Activated CD4-positive, alpha-beta T cell treated with anti-CD3 and anti-CD28 coated beads, Interleukin-2, amount 10 ng/mL, durations not matched to agents 7 days and 5 days (primary cell): ENCODE data around the gene MARCHF10. TPM values are rescaled to one million over a fixed set of nuclear protein-coding genes. Genes with fewer than 3 reads are reported as not detected.
"Not testable (repeated sequence)": the region's sequence is repeated elsewhere in the genome, so short reads cannot be mapped to it uniquely, and the experiment has no call there.

Experiments
- CTCF ChIA-PET: fragments of 350-600 bp; sonication (Branson Sonifier 250); formaldehyde crosslinking; loops from one replicate; lab custom pipeline; 2021; ENCODE audit warnings: antibody characterized with exemption; lab: Charles Lee
- POLR2A ChIA-PET: fragments of 350-600 bp; sonication (Branson Sonifier 250); formaldehyde crosslinking; loops from one replicate; lab custom pipeline; 2021; ENCODE audit warnings: antibody characterized with exemption; lab: Charles Lee
- DNase-seq: peaks from one replicate; pipeline ENCODE4 v3.0.0-alpha.2; 2020
- H3K27ac Mint-ChIP-seq: one replicate; pipeline ENCODE4 v1.8.0; 2021; ENCODE audit warnings: mild to moderate bottlenecking, moderate library complexity, mixed read lengths
- H3K27me3 Mint-ChIP-seq: one replicate; pipeline ENCODE4 v1.8.0; 2021; ENCODE audit warnings: mixed read lengths
- H3K36me3 Mint-ChIP-seq: one replicate; pipeline ENCODE4 v1.8.0; 2021; ENCODE audit warnings: low read depth, mixed read lengths
- H3K4me1 Mint-ChIP-seq: one replicate; pipeline ENCODE4 v1.8.0; 2021; ENCODE audit warnings: mixed read lengths
- H3K4me3 Mint-ChIP-seq: one replicate; pipeline ENCODE4 v1.8.0; 2021; ENCODE audit warnings: mild to moderate bottlenecking, moderate library complexity, mixed read lengths
- H3K9me3 Mint-ChIP-seq: one replicate; pipeline ENCODE4 v1.8.0; 2021; ENCODE audit warnings: mixed read lengths
- total RNA-seq, 2 experiments: library from RNA; stranded (reverse); gene quantifications; one replicate each; pipeline ENCODE4 v1.2.3, GENCODE V29; 2021

The MARCHF10 gene
- total RNA-seq, 2 experiments from 2014 or later = not detected

DNA sequence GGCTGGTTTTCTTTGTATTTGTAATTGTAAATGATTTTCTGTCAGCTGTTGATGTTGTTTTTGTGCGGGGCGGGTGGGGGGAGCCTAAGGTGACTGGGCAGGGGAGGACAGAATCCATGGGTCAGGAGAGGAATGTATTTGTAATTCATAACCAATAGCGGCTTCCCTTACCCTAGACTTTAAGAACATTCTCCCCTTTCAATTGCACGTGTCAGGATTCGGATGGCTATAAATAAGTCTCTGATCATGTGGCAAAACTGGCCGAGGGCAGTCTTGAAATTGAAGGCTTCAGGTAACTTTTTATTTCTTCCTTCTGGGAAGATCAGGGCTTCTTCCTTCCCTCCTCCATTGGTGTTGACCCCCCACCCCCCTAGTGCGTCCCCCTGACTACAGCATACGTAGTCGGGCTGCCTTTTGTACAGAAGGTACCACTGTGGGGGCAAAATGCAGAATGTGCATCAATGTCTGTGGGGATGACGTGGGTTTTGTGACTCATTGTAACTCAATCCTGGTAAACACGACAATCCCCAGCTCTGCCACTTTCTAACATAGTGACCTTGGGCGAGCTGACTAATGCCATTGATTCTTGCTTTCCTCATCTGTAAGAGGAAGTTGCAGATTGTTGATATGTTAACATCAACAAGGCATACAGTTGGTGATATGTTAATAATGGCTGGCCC is 16.2 kb downstream of the MARCHF10 start:
- Mint-ChIP-seq H3K4me1 (peaks cover 7% of the 10 kb centered on the region), H3K9me3 (peaks cover 5% of the 10 kb centered on the region), H3K36me3 (peaks cover 5% of the 10 kb centered on the region), H3K27ac (no peak overlapping the region), H3K4me3 (no peak overlapping the region), H3K27me3 (peaks cover 16% of the 10 kb centered on the region)
- no peak for DNase-seq
- ChIA-PET CTCF (no interaction called here), POLR2A (no interaction called here)

DNA sequence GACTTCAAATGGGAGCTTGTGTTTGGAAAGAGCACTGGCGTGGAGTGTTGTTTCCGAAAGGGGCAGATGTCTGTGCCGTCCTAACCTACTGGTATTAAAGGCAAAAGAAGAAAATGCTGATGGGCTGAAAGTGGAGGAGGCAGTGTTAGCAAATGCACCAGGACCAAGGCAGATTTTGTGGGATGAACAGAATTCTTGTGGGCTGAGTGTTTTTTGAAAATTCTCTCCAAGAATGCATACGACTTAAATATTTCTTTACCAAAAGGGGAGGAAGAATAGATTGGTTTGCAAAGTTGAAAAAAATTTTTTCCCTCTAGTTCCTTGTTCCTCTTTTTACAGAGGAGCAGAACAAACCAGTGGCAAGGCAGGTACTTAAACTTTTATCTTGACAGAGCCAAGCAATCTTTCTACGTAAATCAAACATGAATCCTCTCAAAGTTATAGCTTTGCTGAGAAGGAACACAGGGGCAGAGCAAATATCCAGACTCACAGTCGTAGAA is 16.8 kb downstream of the MARCHF10 start:
- Mint-ChIP-seq H3K9me3 (peaks cover 5% of the 10 kb centered on the region), H3K27ac (no peak overlapping the region), H3K27me3 (peaks cover 18% of the 10 kb centered on the region), H3K36me3 (peaks cover 5% of the 10 kb centered on the region), H3K4me3 (no peak overlapping the region), H3K4me1 (peaks cover 7% of the 10 kb centered on the region)
- POLR2A ChIA-PET = no interaction called here
- DNase-seq = no peak
- CTCF ChIA-PET = no interaction called here

DNA sequence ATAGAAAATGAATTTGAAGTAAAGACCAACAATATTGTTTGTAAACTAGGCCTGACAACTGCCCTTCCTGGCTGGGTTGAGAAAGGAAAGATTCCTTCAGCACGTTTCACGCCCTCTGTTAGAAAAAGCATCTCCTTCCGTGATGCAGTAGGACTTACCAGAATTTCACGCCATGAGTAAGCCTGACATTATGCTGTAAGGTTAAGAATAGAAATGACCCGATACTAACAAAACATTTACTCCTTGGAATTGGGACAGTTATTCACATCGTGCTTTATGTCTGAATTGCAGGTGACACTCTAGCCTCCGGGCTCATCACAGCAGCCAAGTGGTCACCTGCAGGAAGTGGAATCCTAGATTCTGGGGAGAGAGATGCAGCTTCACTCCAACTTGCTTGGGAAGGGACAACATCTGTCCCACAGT is 17.5 kb downstream of the MARCHF10 start:
- Mint-ChIP-seq H3K27me3 (peaks cover 16% of the 10 kb centered on the region), H3K27ac (no peak overlapping the region), H3K4me1 (peaks cover 7% of the 10 kb centered on the region), H3K36me3 (peaks cover 5% of the 10 kb centered on the region), H3K9me3 (peaks cover 5% of the 10 kb centered on the region), H3K4me3 (no peak overlapping the region)
- no peak for DNase-seq
- CTCF ChIA-PET = no interaction called here
- POLR2A ChIA-PET = no interaction called here

DNA sequence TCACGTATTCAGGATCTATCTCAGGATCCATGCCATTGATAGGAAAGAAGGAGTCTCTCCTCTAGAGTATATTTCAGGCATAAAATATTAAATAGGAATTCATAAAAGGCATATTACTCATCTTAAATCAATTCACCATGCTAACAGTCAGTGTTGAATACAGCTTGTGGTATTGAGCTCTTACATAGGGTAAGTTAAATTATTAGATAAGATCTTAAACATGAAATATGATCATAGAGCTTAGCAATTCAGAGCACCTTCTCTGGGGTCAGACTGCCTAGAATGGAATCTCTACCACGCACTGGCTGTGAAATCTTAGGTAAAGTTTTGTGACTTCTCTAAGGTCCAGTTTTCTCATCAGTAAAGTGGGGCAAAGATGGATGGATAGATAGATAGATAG is 20.7 kb downstream of the MARCHF10 start:
- POLR2A ChIA-PET = no interaction called here
- H3K27me3 Mint-ChIP-seq = peaks cover 22% of the 10 kb centered on the region

DNA sequence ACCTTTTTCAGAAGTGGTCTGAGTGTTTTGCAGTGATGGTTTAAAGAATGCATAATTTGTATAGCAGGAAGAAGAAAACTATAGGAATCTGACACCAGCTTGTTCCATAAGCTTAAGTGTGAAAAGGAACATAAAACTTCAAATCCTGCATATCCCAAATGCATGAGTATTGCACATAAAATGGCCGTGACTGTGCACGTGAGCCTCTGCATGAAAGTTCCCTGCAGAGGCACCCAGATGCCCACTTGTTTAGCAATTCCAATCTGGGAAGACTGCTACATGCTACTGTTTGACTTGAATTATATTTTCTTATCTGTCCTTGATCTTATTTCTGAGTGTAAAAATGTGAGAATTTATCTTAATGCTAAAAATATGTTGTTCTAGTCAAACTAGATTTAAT is 21.5 kb downstream of the MARCHF10 start:
- ChIA-PET POLR2A (interaction anchor here (0.6 kb wide), 1 partner anchor 414 kb away, joined by 3 read pairs; no protein-coding TSS in a partner anchor), CTCF (interaction anchor here (0.5 kb wide), 1 partner anchor 1075 kb away, joined by 3 read pairs; no protein-coding TSS in a partner anchor)
- Mint-ChIP-seq H3K36me3 (no peaks in the 10 kb centered on the region), H3K4me3 (no peak overlapping the region), H3K9me3 (no peaks in the 10 kb centered on the region), H3K27me3 (peaks cover 22% of the 10 kb centered on the region), H3K27ac (no peak overlapping the region), H3K4me1 (no peaks in the 10 kb centered on the region)
- no peak for DNase-seq

More for the DNA sequence above, 20.7 kb downstream of the MARCHF10 start:
- no peak overlapping the region for H3K27ac Mint-ChIP-seq
- H3K9me3 Mint-ChIP-seq = no peaks in the 10 kb centered on the region
- no peaks in the 10 kb centered on the region for H3K4me1 Mint-ChIP-seq
- no peak for DNase-seq
- no peak overlapping the region for H3K4me3 Mint-ChIP-seq
- no peaks in the 10 kb centered on the region for H3K36me3 Mint-ChIP-seq
- CTCF ChIA-PET = interaction anchor here (0.5 kb wide), 1 partner anchor 1075 kb away, joined by 3 read pairs; no protein-coding TSS in a partner anchor

DNA sequence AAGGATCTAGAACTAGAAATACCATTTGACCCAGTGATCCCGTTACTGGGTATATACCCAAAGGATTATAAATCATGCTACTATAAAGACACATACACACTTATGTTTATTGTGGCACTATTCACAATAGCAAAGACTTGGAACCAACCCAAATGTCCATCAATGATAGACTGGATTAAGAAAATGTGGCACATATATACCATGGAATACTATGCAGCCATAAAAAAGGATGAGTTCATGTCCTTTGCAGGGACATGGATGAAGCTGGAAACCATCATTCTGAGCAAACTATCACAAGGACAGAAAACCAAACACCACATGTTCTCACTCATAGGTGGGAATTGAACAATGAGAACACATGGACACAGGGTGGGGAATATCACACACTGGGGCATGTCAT is 22.1 kb downstream of the MARCHF10 start:
- H3K27ac Mint-ChIP-seq, POLR2A ChIA-PET, H3K36me3 Mint-ChIP-seq, H3K9me3 Mint-ChIP-seq, H3K4me1 Mint-ChIP-seq, CTCF ChIA-PET, H3K4me3 Mint-ChIP-seq, DNase-seq: not testable (repeated sequence)
- peaks cover 22% of the 10 kb centered on the region for H3K27me3 Mint-ChIP-seq

DNA sequence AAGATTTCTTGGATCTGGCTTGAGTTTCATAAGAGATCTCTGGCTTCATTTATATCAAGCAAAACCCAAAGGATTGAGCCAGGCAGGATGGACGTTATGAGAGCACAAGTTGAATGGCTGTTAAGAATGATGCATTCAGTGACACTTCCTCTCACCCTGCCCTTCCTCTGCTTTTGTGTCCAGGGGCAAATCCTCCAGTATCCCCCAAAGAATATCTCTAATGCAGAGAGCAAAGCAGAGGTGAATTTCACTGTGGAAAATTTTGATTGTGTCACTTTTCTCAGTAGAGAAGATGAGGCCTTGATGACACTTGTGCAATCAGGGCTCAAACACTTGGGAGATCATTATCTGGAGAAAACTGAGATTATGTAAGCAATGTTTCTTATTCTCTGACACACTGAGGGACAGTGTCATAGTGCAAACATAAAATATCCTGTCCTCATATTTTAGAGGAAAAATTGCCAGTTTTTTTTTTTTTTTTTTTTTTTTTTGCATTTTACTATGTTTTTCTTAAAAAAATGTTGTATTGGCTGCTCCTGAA is 25.3 kb downstream of the MARCHF10 start:
- no peak overlapping the region for H3K27ac Mint-ChIP-seq

DNA sequence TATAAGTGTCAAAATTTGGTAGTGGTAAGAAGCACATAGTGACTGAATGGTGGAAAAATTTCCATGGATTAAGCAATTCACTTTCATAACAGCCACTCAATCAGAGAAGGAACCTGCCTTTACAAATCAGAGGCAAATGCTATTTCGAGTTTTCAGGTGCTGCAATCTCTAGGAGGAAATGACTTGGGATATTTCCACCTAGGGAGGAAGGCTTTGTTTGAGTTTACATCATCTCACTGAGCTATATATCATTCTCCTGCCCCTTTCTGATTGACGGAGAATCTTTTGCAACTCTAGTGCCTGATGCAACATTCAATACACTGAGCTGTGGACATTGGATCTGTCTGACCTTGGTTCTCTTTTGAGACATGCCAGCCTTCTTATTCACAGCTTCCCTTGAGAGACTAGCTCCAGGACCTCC is 26.3 kb downstream of the MARCHF10 start:
- H3K4me1 Mint-ChIP-seq = no peaks in the 10 kb centered on the region
- DNase-seq = no peak
- CTCF ChIA-PET = no interaction called here
- POLR2A ChIA-PET = no interaction called here
- H3K4me3 Mint-ChIP-seq = no peak overlapping the region
- peaks cover 18% of the 10 kb centered on the region for H3K27me3 Mint-ChIP-seq
- no peaks in the 10 kb centered on the region for H3K36me3 Mint-ChIP-seq
- H3K9me3 Mint-ChIP-seq = no peaks in the 10 kb centered on the region
- no peak overlapping the region for H3K27ac Mint-ChIP-seq

More for the DNA sequence above, 25.3 kb downstream of the MARCHF10 start:
- POLR2A ChIA-PET = no interaction called here
- H3K36me3 Mint-ChIP-seq = no peaks in the 10 kb centered on the region
- peaks cover 19% of the 10 kb centered on the region for H3K27me3 Mint-ChIP-seq
- CTCF ChIA-PET = no interaction called here
- no peak overlapping the region for H3K4me3 Mint-ChIP-seq
- H3K4me1 Mint-ChIP-seq = no peaks in the 10 kb centered on the region
- no peaks in the 10 kb centered on the region for H3K9me3 Mint-ChIP-seq
- no peak for DNase-seq

DNA sequence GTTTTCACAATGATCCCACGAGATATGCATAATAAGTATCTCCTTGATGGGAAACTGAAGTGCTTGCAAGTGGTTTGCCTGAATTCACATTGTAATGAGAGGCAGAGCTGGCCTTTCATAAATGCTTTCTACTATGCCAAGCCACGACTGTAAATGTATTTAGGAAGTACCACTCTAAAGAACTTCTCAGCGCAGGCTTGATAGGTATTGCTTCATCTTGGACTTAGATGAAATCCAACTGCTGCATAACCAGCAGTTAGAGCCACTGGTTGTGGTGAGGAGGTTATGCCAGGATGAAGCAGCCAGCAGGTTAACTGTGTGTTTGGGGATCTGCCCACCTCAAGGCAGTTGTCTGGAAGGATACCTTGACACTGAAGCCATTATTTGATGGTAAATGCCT is 26.8 kb downstream of the MARCHF10 start:
- no peaks in the 10 kb centered on the region for H3K36me3 Mint-ChIP-seq
- no peak for DNase-seq
- ChIA-PET CTCF (no interaction called here), POLR2A (no interaction called here)
- H3K4me1 Mint-ChIP-seq = no peaks in the 10 kb centered on the region
- H3K27me3 Mint-ChIP-seq = peaks cover 17% of the 10 kb centered on the region
- no peaks in the 10 kb centered on the region for H3K9me3 Mint-ChIP-seq
- H3K27ac Mint-ChIP-seq = no peak overlapping the region
- H3K4me3 Mint-ChIP-seq = no peak overlapping the region

DNA sequence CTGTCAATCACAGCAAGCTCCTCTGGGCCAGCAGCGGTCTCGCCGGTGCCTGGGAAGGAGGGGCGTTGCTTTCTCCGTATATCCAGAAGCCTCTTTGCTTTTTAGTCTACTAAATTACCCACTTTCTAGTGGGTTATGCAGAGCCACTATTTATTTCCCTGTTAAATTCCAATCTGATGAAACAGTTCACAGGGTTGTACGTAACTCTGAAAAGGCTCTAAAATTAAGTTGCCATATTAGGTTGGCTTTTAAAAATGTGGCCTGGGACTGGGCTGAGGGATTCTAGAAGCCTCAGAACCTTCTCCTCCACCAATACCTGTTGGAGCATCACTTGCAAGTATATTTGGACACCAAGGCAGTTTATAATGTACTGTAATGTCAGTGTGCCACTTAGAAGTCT is 27.2 kb downstream of the MARCHF10 start:
- H3K4me3 Mint-ChIP-seq = no peak overlapping the region
- no peak for DNase-seq
- no peak overlapping the region for H3K27ac Mint-ChIP-seq
- ChIA-PET POLR2A (no interaction called here), CTCF (no interaction called here)
- H3K4me1 Mint-ChIP-seq = no peaks in the 10 kb centered on the region
- peaks cover 17% of the 10 kb centered on the region for H3K27me3 Mint-ChIP-seq
- H3K36me3 Mint-ChIP-seq = no peaks in the 10 kb centered on the region
- no peaks in the 10 kb centered on the region for H3K9me3 Mint-ChIP-seq

DNA sequence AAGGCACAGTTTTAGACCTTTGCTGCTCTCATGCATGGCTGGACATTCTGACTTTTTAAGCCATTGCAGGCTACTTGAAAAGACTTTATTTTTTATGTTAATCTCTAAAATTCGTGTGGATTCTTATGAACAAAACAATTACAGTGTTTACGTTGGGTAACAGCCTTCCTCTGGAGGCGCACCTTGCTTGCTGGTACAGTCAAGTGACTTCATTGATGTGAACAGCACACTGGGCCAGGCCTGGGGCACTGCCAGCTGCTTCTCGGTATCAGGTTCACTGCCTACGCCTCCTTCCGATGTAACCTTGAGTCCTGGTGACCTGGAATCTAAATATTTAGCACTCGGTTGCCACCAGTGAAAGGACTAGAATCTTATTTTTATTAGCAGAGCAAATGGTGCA is 27.8 kb downstream of the MARCHF10 start:
- Mint-ChIP-seq H3K36me3 (no peaks in the 10 kb centered on the region), H3K27me3 (peaks cover 17% of the 10 kb centered on the region), H3K4me1 (no peaks in the 10 kb centered on the region), H3K4me3 (no peak overlapping the region), H3K9me3 (no peaks in the 10 kb centered on the region), H3K27ac (no peak overlapping the region)
- POLR2A ChIA-PET = no interaction called here
- DNase-seq = no peak
- CTCF ChIA-PET = no interaction called here

DNA sequence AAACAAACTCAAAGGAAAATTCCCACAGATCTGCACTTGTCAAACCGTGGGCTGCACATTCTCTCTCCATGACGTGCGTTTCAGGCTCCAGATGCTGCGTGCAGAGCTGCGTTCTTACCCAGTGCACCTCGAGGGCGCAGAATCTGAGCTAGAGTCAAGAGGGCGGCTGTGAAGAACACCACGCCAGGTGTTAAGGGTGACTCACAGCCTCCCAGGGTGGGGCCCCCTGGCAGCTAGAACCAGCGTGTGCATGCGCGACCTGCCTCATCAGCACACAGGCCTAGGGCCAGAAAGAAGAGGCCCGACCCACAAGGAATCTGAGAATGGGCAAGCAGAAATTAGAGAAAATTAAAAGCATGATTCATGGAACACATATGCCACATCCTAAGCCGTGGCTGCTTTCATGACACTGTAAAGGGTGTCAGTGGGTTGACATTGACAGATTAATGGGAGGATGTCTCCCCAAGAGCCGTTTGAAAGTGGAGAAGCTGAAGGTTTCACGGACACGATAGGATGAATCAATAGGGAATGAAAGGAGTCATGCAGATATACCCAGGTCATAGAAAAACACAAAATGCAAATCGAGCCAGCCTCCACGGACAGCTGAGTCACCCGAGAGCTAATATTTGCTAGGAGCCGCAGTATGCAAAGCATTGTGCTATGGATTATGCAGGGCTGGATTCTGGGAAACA is 29.0 kb downstream of the MARCHF10 start:
- ChIA-PET POLR2A (no interaction called here), CTCF (no interaction called here)
- no peaks in the 10 kb centered on the region for H3K4me1 Mint-ChIP-seq
- no peaks in the 10 kb centered on the region for H3K9me3 Mint-ChIP-seq
- H3K27me3 Mint-ChIP-seq = peaks cover 9% of the 10 kb centered on the region
- H3K4me3 Mint-ChIP-seq = no peak overlapping the region
- no peaks in the 10 kb centered on the region for H3K36me3 Mint-ChIP-seq
- no peak overlapping the region for H3K27ac Mint-ChIP-seq
- DNase-seq = no peak

DNA sequence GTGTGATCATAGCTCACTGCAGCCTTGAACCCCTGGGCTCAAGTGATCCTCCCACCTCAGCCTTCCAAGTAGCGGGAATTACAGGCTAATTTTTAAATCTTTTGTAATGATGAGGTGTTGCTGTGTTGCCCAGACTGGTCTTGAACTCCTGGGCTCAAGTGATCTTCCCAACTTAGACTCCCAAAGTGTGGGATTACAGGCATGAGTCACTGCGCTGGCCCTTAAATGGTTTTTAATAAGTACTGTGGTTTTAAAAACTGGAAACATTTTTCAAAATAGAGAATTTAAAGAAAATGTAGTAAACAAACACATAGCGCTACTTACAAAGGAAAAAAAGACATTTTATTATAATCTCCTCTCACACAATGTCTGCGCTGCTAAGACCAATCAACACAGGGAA is 32.2 kb downstream of the MARCHF10 start:
- Mint-ChIP-seq H3K27me3 (no peaks in the 10 kb centered on the region), H3K36me3 (no peaks in the 10 kb centered on the region), H3K4me3 (no peak overlapping the region), H3K27ac (no peak overlapping the region), H3K9me3 (no peaks in the 10 kb centered on the region), H3K4me1 (no peaks in the 10 kb centered on the region)
- POLR2A ChIA-PET = no interaction called here
- no peak for DNase-seq
- CTCF ChIA-PET = no interaction called here
